HG02973 (cell line): ENCODE results near the gene FOLR1.
"Not testable (repeated sequence)": the region's sequence is repeated elsewhere in the genome, so short reads cannot be mapped to it uniquely, and the experiment has no call there.

ENCODE experiments used
- ATAC-seq: cut with Tn5 transposase; IDR thresholded peaks from one replicate; pipeline ENCODE4 v1.9.1; 2021; ENCODE audit warnings: moderate library complexity; ENCODE audit not compliant: unreplicated experiment

The FOLR1 gene

DNA sequence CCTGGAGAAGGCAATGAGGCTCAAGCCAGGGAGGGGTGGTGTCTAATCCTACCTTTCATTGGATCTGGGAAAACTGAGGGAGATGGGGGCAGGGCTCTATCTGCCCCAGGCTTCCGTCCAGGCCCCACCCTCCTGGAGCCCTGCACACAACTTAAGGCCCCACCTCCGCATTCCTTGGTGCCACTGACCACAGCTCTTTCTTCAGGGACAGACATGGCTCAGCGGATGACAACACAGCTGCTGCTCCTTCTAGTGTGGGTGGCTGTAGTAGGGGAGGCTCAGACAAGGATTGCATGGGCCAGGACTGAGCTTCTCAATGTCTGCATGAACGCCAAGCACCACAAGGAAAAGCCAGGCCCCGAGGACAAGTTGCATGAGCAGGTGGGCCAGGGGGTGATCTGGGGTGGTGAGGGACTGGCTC, at the start of gene FOLR1:
Gene FOLR1 (plus strand): TSS at position 180 of the 421 bp plus-strand sequence. CDS start 34 bp downstream, at position 214.
- ATAC-seq = no peak

DNA sequence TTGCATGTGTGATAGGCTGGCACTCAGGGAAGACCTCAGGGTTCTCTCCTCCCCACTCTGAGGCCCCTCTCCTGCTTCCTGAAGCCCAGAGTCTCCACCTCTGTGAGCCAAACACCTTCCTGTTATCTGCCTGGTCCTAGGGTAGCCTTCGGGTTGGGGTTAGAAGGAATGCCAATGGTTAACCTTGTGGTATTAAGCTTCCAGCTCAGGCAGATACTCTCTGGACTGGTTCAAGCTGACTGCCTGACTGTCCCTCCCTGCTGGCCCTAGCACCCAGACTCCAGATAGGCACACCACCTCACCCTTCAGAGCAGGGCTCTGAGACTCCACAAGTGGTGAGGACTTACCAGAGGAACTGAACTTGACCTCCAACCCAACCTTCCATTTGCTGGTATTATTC, 49.4 kb upstream of the FOLR1 start:
- not testable (repeated sequence) for ATAC-seq

DNA sequence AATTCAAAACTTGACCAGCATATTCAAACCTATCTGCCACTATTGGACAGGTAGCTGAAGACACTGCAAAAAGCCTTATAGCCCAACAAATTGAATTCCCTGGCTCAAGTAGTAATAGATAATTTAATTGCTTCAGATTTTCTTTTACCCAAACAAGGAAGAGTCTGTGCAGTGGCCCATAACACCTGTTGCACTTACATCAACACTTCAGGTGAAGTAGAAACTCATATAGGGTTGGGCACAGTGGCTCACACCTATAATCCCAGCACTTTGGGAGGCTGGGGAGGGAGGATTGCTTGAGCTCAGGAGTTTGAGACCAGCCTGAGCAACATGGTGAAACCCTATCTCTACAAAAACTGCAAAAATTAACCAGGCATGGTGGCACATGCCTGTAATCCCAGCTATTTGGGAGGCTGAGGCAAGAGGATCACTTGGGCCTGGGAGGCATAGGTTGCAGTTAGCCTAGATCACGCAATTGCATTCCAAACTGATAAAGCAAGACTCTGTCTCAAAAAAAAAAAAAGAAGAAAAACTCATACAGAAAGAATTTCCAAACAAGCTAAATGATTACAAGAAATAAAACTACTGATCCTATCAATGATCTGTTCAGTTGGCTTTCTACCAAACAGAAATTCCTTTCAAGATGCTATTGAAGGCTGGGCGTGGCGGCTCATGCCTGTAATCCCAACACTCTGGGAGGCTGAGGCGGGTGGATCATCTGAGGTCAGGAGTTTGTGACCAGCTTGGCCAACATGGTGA, 47.0 kb upstream of the FOLR1 start:
- no peak for ATAC-seq

DNA sequence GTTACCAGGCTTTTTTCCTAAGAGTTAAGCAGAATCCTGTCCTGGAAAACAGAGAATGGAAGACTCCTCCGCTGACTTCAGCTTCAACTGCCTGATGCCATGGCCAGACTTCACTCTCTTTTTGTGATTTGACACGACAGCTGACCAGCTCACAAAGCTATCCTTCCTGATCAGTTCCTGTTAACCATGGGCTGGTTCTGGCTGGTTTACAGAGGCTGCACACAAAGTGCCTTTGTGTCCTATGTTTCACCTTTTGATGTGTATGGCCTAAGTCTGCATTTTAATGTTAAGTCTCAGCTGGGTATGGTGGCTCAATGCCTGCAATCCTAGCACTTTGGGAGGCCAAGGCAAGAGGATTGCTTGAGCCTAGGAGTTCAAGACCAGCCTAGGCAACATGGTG, 45.3 kb upstream of the FOLR1 start:
- ATAC-seq = no peak

DNA sequence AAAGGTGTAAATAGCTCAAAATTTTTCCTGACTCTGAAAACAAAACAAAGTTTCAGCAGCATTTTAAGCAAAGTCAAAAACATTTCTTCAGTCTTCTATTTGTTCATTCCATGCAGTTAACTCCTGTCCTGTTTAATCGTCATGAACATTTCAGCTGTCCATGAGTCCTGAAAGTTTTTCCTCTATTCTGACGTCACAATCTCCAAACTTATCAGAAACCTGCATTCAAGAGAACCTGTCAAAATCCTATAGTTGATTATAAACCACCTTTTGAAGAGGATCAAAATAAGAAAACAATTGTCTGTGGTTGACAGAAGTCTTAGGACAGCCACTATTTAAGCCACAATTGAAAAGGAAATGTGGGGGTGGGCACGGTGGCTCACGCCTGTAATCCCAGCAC, 41.1 kb upstream of the FOLR1 start:
- no peak for ATAC-seq

DNA sequence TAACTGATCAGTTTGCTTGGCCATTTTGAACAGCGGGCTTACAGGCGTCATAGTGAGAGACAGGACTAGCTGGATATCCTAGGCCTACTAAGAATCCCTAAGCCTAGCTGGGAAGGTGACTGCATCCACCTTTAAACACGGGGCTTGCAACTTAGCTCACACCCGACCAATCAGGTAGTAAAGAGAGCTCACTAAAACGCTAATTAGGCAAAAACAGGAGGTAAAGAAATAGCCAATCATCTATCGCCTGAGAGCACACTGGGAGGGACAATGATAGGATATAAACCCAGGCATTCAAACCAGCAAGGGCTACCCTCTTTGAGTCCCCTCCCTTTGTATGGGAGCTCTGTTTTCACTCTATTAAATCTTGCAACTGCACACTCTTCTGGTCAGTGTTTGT, 38.1 kb upstream of the FOLR1 start:
- ATAC-seq = not testable (repeated sequence)

DNA sequence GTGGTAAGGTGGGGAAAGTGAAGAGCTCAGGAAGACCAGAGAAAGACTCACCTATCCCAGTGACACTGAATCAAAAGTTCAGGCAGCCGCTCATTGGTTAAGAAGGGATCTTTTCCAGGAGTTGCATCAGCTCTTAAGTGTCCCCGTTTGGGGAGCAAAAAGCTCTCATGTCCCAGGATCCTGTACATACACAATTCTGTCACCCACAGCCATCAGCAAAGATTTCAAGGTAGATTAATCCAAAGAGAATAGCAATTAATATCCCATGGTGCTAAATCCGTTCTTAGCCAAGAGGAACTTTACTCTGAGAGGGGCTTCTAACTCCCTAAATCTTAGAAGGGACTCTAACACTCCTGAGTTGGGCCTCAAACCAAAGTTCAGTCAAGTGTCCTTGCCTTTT, 37.1 kb upstream of the FOLR1 start:
- ATAC-seq = no peak

DNA sequence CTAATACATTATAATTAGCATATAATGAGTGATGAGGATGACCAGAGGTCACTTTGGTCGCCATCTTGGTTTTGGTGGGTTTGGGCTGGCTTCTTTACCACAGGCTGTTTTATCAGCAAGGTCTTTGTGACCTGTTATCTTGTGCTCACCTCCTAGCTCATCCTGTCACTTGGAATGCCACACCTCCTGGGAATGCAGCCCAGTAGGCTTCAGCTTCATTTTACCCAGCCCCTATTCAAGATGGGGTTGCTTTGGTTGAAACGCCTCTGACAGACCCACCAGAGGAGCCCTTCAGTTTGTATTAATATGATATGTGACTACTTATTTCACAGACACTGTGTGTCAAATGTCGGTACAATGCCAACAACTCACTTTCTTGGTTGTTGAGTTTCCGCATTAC, 36.2 kb upstream of the FOLR1 start:
- no peak for ATAC-seq

DNA sequence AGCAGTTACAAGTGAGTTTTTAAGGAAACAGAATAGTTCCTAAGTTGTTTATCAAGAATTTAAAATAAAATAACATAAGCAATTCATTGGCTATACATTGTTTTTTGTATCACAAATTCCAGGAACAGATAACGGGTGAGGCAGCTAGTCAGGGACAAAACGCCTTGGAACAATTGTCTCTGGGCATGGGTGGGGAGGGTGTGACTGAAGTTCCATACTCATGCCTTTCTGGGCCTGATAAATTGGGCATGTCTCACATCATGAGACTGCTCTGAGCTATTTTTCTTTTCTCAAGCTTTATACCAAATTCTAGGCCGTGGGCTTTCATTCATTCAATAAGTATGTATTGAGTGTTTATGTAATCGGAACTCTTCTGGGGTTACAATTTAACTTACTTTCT, 34.8 kb upstream of the FOLR1 start:
- no peak for ATAC-seq

DNA sequence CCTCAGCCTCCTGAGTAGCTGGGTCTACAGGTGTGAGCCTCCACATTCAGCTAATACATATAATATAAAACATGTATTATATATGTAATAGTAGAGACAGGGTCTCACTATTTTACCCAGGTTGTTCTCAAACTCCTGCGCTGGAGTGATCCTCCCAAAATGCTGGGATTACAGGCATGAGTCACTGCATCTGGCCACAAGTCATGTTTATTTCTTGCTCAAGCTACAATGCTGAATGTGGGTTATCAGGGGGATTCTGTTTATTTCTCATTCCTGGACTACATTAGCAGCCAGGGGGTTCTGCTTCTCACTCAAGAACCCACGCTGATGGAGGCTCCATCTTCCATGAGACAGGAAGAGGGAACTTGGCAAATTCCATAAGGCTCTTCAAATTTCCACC, 31.6 kb upstream of the FOLR1 start:
- ATAC-seq = no peak

DNA sequence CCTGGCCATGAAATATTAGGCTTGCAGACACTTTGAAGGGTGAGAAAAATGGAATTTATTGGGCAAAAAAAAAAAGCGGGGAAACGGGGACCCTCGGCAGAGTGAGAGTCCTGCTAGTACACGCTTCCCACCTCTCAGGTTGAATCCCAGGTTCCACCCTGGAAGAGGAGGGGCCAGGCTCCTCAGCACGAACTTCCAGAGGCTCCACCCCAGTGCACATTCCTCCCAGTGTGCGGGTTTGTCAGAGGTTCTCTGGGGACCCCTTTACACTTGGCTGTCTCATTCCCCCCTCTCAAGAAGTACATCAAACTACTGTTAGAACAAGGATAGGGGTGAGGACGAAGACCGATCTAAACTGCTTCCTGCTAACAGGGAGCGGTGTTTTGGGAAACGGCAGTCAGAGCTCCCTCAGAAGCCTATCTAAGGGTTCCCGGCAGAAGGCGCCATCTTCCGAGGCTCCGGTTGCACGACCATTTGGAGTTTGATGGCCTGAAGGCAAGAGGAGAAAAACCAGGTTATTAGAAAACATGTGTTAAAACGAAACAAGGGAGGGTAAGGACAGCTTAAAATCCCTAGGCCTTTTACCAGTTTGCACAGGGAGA, 28.9 kb upstream of the FOLR1 start:
- ATAC-seq = no peak

DNA sequence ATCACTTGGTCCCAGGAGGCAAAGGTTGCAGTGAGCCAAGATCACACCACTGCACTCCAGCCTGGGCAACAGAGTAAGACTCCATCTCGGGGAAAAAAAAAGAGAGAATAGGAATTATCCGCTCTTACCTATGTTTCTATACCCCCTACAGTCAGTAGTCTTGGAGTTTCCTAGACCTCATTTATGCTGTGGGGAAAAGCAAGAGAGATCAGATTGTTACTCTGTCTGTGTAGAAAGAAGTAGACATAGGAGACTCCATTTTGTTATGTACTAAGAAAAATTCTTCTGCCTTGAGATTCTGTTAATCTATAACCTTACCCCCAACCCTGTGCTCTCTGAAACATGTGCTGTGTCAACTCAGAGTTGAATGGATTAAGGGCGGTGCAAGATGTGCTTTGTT, 27.8 kb upstream of the FOLR1 start:
- not testable (repeated sequence) for ATAC-seq

DNA sequence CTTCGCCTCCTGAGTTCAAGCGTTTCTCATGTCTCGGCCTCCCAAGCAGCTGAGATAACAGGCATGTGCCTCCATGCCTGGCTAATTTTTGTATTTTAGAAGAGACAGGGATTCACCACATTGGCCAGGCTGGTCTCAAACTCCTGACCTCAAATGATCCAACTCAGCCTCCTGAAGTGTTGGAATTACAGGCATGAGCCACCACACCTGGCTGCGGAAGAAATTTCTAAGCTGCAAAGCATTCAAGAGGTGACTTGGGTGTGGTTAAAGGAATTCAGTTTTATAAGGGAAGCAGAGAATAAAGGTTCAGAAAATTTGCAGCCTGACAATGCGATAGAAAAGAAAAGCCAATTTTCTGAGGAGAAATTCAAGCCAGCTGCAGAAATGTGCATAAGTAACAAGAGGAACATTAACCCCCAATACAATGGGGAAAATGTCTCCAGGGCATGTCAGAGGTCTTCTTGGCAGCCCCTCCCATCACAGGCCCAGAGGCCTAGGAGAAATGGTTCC, 22.8 kb upstream of the FOLR1 start:
- not testable (repeated sequence) for ATAC-seq

DNA sequence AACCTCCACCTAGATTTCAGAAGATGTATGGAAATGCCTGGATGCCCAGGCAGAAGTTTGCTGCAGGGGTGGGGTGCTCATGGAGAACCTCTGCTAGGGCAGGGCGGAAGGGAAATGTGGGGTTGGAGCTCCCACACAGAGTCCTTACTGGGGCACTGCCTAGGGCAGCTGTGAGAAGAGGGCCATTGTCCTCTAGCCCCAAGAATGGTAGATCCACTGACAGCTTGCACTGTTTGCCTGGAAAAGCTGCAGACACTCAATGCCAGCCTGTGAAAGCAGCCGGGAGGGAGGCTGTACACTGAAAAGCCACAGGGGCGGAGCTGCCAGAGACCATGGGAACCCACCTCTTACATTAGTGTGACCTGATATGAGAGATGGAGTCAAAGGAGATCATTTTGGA, 22.2 kb upstream of the FOLR1 start:
- ATAC-seq = not testable (repeated sequence)

DNA sequence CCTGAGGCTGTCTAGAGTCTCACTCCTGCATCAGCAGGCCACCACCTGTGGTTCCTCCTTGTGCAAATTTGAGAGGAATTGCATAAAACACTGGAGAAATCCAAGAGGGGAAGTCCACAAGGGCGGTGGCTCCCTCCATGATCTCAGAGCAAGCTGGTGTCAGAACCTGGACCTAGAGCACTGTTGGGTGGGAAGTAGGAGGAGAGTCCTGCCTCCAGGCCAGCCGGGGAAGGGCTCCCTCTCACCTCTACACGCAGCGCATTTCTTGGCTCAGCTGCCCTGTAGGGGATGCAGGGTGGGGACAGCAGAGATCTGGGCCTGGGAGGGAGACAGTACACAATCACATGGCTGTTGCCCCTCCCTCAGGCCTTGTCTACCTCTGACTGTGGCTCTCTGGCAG, 19.9 kb upstream of the FOLR1 start:
- ATAC-seq = not testable (repeated sequence)

DNA sequence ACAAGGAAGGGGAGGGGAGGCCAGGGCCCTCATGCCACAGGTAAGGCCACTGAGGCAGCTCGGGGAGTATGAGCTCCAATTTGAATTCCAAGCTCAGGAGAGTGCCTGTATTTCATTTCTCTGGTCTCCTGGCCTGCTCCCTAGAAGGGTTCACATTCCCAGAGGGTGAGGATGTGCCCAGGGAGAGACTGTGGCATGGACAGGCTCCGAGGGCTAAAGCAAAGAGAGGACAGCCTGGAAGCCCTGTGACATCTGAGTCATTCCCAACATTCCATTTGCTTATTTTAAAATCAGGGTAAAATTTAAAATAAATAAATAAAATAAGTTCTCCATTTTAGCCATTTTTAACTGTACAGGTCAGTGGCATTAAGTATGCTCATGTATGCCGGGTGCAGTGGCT, 18.6 kb upstream of the FOLR1 start:
- ATAC-seq = no peak

DNA sequence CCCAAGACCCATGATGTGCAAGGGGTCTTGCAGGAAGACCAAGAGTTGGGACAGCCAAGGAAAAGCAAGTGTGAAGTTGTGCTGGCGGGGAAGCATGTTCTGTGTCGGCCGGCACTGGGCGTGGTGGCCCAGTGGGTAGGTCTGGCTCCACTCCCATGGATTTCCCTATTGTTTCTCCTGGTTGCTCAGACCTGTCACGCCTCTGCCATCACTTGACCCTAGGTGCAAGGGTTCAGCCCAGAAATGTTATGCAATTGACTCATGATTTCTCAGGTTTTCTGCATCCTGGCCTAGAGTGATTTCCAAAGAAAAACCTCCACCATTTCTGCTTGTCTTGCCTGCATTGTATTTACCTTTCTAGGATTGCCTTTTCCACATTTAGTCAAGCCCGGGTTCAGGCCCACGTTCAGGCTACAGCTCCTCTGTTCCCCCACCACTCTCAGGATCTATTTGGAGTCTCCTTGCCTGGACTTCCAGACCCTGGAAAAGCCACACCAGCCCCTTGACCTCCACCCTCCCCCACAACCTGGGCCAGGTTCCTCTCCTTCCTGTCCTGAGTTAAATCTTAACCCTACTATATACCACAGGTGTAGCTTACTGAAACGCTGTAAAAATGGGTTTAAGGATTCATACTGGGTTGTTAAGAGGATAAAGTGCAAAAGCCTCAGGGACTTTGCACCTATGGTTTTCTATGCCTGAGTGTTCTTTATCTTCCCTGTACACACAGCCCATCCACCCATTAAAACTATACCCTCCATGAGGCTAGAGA, 17.5 kb upstream of the FOLR1 start:
- ATAC-seq = no peak

DNA sequence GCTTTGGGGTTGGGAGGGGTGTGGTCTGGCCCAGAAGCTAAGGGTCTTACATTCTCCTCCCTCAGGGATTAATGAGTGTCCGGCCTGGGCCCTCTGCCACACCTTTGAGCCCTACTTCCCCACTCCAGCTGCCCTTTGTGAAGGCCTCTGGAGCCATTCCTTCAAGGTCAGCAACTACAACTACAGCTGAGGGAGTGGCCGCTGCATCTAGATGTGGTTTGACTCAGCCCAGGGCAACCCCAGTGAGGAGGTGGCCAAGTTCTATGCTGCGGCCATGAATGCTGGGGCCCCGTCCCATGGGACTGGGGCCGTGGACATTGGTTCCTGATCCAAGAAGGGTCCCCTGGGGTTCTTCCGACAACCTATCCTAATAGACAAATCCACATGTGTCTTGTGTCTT, 14.3 kb upstream of the FOLR1 start:
- no peak for ATAC-seq

DNA sequence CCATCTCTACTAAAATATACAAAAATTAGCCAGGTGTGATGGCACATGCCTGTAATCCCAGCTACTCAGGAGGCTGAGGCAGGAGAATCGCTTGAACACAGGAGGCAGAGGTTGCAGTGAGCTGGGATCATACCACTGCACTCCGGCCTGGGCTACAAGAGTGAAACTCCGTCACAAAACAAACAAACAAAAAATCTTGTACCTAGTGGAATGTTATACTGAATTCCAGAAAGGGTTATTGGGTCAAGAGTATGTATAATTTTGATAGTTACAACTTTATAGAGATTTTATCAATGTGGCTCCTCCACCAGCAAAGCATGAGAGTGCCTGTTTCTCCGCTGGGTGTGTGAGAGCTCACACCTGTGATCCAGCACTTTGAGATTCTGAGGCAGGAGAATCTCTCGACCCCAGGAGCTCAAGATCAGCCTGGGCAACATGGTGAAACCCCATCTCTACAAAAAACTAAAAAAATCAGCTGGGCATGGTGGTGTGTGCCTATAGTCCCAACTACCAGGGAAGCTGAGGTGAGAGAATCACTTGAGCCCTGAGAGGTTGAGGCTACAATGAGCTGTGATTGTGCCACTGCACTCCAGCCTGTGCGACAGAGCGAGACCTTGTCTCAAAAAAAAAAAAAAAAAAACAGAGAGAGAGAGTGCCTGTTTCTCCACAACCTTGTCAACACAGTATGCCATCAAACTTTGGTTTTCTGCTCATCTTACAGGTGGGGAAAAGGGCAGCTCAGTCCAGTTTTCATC, 12.7 kb upstream of the FOLR1 start:
- ATAC-seq = no peak

DNA sequence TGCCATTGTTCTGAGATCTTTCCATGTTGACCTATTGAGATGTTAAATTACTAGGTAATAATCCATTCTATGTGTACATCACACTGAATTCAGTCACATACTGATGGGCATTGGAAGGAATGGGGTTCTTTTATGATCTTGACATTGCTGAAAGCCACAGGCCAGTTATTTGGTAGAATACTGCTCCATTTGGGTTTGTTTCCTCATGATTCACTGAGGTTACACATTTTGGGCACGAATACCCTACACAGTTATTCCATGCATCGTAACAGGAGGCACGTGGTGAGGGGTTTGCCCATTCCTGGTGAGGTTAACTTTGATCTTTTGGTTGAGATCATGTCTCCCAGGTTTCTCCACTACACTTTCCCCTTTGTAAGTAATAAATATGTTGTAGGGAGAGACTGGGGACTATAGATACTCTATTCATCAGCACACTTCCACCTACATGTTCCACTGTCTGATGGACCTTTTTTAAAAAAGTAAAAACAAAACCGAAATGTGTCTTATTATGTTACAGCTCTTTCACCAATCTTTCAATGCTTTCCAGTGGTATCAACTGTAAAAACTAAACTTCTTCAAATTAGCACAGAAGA, 12.0 kb upstream of the FOLR1 start:
- no peak for ATAC-seq
